H1 (cell line): Measurements from ENCODE around the gene RAD50. TPM values are rescaled to one million over a fixed set of nuclear protein-coding genes. Genes with fewer than 3 reads are reported as not detected.

ENCODE experiments used
- CHD7 ChIP-seq: fragments of 300-600 bp; sonication (generic); IDR thresholded peaks from 2 replicates; pipeline ENCODE4 v1.7.1; 2012; ENCODE audit warnings: low read length, moderate library complexity, mild to moderate bottlenecking, inconsistent platforms; ENCODE audit not compliant: insufficient replicate concordance
- EGR1 ChIP-seq: IDR thresholded peaks from 2 replicates; pipeline ENCODE4 v1.6.1; 2011; ENCODE audit warnings: low read depth, low read length, borderline replicate concordance
- JUND ChIP-seq: IDR thresholded peaks from 2 replicates; pipeline ENCODE4 v1.6.1; 2011; ENCODE audit warnings: mild to moderate bottlenecking, improper control_type of control experiment, low read length
- polyA plus RNA-seq, 7 experiments: library from polyadenylated mRNA; depleted of rRNA in 3 of 7; stranded (reverse) in 5 of 7; unstranded in 2 of 7; fragments of >200 nt in 5 of 7; fragments of 200-250 nt in 2 of 7; gene quantifications; 1 replicate in 5 of 7; 2 replicates in 1 of 7; 4 replicates in 1 of 7; pipeline versions ENCODE4 v1.2.1 to v1.2.3, GENCODE V29; 2011 to 2013; ENCODE audit warnings: missing spikeins in 2 of 7, mixed read lengths in 2 of 7
- total RNA-seq: library from RNA; stranded (reverse); fragmentation: NEBNext Ultra II Directional; extraction: Animal tissue kit (Norgen Biotek cat#: 25700); gene quantifications from 2 replicates; pipeline ENCODE4 v1.2.1, GENCODE V29; 2021

The RAD50 gene
- total and polyA plus RNA-seq, 2 of the 8 experiments (the other 6 are each of a cell fraction or from before 2014, with no cell fraction given) = 10.1 to 39.4 TPM

GRCh38 chr5:132657676-132658380 lies 101.1 kb downstream of the RAD50 start, which contains the start of gene IL13 (continued):
- TF ChIP-seq CHD7 = no peak
- TF ChIP-seq JUND = no peak
- no peak for TF ChIP-seq EGR1
- TF ChIP-seq, all 59 proteins: peak for 0
